Bladder microvascular endothelial cell (primary cell): Measurements from ENCODE around the gene ERO1A. TPM values are rescaled to one million over a fixed set of nuclear protein-coding genes. Genes with fewer than 3 reads are reported as not detected.

ENCODE experiments used
- total RNA-seq: library from RNA; depleted of rRNA; stranded (reverse); fragments of >200 nt; gene quantifications from 2 replicates; pipeline ENCODE4 v1.2.3, GENCODE V29; 2014

The ERO1A gene, protein sequence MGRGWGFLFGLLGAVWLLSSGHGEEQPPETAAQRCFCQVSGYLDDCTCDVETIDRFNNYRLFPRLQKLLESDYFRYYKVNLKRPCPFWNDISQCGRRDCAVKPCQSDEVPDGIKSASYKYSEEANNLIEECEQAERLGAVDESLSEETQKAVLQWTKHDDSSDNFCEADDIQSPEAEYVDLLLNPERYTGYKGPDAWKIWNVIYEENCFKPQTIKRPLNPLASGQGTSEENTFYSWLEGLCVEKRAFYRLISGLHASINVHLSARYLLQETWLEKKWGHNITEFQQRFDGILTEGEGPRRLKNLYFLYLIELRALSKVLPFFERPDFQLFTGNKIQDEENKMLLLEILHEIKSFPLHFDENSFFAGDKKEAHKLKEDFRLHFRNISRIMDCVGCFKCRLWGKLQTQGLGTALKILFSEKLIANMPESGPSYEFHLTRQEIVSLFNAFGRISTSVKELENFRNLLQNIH
- total RNA-seq, result 39.2 and 133 TPM in 2 replicates

DNA sequence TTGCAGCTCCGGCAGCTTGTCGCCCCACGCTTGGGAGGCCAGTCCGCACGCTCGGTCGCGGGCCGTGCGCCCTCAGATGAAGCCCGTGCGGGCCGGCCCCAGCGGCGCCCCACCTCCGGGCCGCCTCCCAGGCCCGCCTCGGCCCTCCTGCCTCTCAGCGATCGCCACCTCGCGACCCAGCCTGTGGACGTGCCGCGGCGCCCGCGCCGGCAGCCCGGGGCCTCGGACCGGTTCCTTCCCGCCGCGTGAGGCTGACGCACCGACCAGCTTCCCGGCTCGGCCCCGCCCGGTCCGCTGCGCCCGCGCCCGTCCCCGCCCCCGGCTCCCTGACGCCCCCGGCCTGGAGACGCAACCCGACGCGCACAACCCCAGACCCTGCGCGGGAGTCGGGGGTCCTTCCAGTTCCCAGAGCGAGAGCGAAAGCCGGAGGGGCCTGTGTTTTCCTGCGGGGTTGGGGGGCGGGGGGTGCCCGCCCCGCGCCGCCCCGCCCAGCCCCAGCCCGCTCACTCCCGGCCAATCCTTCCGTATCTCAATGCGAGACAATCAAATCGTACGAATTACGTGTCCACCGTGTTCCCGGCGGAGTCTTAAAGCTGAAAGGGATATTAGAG is at the start of gene ERO1A:
Gene ERO1A, minus strand, starts transcription at position 78 of the 611 bp plus-strand sequence. Its CDS starts 77 bp downstream, at position 1.

DNA sequence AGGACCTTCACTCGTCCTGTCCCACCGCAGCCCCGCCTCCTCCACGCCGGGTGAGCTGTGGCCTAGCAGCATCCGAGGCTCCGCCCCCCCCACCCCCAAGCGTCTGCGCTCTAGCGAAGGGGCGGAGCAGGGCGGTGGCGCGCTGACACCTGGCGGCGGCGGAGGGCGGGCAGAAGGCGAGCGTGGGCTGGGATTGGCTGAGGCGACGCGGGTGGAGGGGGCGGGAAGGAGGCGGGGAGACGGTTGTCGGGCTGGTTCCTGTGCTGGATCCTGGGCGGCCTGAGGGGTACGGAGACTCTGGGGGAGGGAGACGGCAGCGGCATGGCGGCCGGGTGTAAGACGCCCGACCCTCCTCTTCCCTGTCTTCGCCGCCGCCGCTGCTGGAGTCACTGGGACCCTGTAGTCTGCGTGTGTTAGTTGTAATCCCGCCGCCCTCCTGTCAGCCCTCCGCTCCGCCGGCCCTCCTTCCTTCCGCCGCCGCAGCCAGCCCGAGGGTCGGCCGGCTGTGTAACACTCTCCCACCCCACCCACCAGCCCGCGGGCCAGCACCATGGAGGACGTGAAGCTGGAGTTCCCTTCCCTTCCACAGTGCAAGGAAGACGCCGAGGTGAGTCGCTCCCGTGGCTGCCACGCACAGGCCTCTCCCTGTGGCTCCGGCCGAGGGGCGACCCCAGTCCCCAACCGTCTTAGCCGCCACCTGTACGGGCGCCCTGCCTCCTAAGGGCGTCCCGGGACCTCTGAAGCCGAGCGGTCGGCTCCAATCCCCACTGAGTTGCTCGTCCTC is 34.8 kb upstream of the ERO1A start, which contains the start of gene STYX:
Gene STYX, plus strand, starts transcription at position 242 of the 784 bp plus-strand sequence. Its CDS starts 309 bp downstream, at position 551.

DNA sequence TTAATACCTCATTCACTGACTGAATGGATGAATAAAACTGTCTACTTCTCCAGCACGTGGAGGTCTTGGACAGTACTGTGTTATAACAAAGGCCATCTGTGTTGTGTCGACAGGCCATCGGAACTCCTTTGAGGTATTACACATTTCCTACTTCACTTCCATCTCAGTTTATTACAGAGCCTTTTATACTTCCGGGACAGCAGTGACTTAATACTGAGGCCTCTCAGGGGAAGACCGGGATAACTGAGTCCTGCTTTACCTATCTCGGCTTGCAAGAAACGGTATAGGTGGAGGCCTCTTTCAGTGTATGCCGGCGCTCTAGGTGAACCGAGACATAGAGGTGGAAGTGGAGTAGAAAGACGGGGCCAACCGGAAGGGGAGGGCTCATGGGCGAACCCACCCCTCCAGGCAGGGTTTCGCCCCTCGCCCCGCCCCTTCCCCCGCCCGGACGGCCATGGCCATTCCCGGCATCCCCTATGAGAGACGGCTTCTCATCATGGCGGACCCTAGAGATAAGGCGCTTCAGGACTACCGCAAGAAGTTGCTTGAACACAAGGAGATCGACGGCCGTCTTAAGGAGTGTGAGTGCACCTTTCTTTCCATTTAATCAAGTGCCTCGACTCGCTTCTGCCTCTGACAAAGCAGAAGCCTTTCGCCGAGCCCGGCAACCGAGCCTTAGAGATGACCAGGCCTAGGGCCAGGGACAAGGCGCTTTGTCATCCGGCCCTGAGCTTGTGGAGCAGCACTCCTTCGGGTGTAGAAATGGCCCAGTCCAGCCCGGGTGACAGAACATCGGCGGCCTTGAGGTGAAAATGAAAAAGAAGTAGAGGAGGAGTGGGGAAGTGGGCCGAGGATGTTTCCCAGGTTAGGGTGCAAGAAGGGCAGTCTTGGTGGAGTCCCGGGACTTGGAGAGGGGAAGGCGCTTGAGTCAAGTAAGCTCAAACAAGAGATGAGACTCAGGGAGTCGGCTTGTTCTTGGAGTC is 11.7 kb upstream of the ERO1A start, which contains the start of gene PSMC6:
Gene PSMC6, plus strand, starts transcription at position 477 of the 983 bp plus-strand sequence. Its CDS starts 20 bp downstream, at position 497.

Other genes with a start within 250 kb of the ERO1A start
- 2.8 and 3.5 TPM in 2 replicates for gene TXNDC16, start 143.1 kb downstream of the ERO1A start, total RNA-seq
- gene GPR137C, start 142.7 kb downstream of the ERO1A start, total RNA-seq, result 0.65 and 3.6 TPM in 2 replicates
- 67.0 and 145 TPM in 2 replicates for gene PSMC6, start 11.6 kb upstream of the ERO1A start, total RNA-seq
- gene STYX, start 34.6 kb upstream of the ERO1A start, total RNA-seq, result 15.2 and 23.3 TPM in 2 replicates
- 17.8 and 27.1 TPM in 2 replicates for gene GNPNAT1, start 96.0 kb upstream of the ERO1A start, total RNA-seq